Astrocyte of the spinal cord (primary cell): ENCODE measurements around the gene CCDC178.
A peak's percentile ranks its signal among the peaks of the same experiment; 100 is the strongest.

Source experiments
- DNase-seq: peaks from one replicate; pipeline ENCODE4 v3.0.0; 2011; ENCODE audit warnings: low read depth, low spot score
- H3K4me3 ChIP-seq: 2 replicates; pipeline ENCODE4 v1.5.1; 2011; ENCODE audit warnings: low read depth, mild to moderate bottlenecking, low read length, moderate library complexity
- in situ Hi-C: cut with HindIII; loops from 2 replicates; pipeline ENCODE4 v1.10.0; 2017; ENCODE audit warnings: low sequenced_read_pairs
- TF ChIP-seq, protein P1 (sequence below): IDR thresholded peaks from 2 replicates; pipeline ENCODE4 v1.5.1; 2012; ENCODE audit warnings: low read depth, mild to moderate bottlenecking, low read length, inconsistent platforms

Gene CCDC178

DNA sequence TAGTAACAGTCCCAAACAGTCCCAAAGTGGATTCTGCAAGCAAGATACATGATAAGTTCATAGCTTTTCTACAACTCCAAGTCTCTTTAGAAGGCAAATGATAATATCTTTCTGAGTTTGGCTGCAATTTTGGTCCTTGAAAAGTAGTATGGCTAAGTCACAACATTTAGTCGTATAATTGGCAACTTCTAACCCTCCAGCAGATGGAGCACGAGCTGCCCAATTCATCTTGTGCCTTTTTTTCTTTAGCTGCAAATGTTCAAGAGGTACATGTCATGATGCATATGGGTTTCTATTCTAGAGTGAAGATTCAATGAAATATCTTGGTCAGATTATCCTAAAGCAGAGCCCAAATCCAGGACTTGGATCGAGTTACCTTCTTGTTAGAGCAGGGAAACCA is 540.7 kb downstream of the CCDC178 start:
- in situ Hi-C loops: no loop called here
- no peak for DNase-seq
- no peak overlapping the region for H3K4me3 ChIP-seq
- TF ChIP-seq, protein P1, sequence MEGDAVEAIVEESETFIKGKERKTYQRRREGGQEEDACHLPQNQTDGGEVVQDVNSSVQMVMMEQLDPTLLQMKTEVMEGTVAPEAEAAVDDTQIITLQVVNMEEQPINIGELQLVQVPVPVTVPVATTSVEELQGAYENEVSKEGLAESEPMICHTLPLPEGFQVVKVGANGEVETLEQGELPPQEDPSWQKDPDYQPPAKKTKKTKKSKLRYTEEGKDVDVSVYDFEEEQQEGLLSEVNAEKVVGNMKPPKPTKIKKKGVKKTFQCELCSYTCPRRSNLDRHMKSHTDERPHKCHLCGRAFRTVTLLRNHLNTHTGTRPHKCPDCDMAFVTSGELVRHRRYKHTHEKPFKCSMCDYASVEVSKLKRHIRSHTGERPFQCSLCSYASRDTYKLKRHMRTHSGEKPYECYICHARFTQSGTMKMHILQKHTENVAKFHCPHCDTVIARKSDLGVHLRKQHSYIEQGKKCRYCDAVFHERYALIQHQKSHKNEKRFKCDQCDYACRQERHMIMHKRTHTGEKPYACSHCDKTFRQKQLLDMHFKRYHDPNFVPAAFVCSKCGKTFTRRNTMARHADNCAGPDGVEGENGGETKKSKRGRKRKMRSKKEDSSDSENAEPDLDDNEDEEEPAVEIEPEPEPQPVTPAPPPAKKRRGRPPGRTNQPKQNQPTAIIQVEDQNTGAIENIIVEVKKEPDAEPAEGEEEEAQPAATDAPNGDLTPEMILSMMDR: peak; percentile 25

DNA sequence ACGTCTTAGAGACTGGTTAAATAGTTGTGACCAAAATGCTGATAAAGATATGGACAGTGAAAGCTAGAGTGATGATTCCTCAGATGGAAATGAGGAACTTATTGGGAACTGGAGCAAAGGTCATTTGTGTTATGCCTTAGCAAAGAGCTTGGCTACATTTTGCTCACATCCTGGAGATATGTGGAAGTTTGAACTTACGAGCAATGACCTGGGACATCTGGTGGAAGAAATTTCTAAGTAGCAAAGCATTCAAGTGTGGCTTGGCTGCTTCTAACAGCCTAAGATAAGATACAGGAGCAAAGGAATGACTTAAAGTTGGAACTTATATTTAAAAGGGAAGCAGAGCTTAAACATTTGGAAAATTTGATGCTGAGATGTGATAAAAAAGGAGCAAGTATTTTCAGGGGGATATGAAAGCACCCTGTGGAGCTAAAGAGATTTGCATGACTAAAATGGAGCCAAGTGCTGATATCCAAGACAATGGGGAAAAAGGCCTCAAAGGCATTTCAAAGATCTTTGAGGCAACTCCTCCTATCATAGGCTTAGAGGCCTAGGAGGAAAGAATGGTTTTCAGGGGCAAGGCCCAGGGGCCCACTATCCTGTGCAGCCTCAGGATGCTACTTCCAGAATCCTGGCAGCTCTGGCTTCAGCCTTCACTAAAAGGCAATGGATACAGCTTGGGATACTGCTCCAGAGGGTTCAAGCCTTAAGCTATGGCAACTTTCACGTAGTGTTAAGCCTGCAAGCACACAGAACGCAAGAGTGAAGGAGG is 543.6 kb downstream of the CCDC178 start:
- no peak for DNase-seq
- H3K4me3 ChIP-seq: no peak overlapping the region
- in situ Hi-C loops: no loop called here
- TF ChIP-seq, protein P1: no peak

DNA sequence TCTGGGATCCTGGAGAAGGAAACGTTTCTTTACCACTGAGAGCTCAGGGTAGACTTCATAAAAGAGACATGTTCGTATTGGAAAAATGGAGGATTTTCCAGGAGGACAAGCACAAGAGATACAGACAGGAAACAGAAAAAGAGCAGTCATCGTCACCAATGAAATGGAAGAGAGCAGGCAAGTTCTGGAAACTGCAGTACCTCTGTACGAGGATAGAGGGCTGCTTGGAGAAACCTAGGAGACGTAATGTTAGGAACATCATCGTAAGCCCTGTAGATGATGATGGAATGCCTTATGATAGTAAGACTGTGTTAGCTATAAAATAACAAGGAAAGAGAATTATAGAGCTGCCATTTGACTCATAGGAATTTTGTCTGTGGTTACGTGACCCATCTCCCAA is 546.6 kb downstream of the CCDC178 start:
- TF ChIP-seq, protein P1: peak; percentile 24
- DNase-seq: no peak

DNA sequence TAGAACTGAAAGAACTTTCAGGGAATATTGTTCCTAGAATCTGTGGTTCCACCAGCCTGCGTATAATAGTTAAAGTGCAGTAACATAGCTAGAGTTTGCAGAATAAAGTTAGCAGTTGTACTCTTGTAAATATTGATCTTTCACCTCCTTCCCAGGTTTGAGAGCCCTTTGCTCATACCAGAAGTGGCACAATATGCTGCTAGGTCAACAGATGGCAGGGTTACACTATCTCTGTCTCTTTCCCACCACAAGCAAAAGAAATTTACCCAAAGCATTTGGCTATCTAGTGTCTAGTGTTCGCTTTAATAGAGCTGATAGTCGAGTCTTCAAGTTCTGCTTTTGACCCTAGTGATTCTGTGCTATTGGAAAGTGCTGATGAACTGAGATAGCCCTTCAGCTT is 548.7 kb downstream of the CCDC178 start:
- TF ChIP-seq, protein P1: no peak
- H3K4me3 ChIP-seq: no peak overlapping the region
- in situ Hi-C loops: no loop called here
- no peak for DNase-seq

More for the DNA sequence above, 546.6 kb downstream of the CCDC178 start:
- in situ Hi-C loops: no loop called here
- no peak overlapping the region for H3K4me3 ChIP-seq

DNA sequence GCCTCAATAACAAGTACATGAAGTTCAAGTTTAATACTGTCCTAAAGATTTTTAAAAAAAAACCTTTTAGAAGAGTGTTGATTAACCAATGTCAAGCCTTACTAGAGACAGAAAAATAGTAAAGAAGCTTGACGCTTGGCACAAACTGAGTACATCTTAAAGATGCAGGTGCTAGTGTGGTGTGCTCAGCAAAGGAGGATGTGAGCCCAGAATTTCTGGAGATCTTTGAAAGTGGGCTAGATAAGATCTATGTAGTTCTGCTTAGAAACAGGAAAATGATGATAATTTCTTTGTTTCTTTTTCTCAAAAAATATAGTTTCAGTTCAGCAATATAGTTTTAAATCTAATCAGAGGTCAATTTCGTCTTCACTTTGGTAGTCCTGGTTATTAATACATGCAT is 549.4 kb downstream of the CCDC178 start:
- no peak for DNase-seq
- in situ Hi-C loops: no loop called here
- TF ChIP-seq, protein P1: no peak

DNA sequence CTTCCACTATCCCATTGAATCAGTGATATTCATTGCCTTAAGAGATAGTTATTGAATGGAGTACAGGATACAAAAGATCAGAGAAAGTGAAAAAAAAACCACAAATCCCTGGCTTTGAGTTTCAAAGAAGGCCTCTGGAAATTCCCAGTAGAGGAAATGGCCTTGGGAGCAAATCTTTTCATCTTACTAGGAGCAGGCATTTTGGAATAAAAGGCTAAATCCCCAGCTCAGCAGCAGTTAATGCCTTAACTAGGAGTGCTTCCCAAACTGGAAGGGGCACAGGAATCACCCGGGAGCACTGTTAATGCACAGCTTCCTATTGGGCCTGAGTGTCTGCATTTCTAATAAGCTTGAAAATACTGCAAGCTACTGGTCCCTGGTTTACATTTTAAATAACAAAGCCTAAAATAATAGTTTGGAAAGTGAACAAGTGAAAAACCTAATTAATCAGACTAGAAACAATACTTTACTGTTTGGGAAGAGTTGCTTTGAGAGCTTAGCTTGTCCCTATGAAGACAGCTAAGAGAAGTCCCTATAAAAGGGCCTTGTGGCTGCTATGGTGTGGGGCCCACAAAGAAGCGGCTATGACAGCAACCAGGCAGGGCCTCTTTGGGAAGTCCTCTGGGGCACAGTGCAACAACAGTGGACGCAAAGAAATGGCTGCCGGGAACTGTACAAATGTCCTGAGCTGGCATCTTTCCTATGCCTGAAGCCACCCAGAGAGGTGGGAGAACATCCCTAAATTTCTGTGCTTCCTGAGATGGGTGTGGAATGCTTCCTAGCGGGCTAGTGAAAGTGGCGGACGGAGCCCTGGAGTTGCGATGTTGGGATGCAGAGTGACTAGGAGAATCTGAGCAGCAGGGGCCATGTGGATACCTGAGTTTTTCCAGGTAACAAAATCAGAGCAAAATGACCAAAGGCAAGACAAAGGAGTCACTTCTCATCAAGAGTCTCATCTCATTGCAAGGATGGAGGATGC is 550.6 kb downstream of the CCDC178 start:
- TF ChIP-seq, protein P1: no peak
- DNase-seq: no peak
- in situ Hi-C loops: no loop called here
- H3K4me3 ChIP-seq: no peak overlapping the region

More for the DNA sequence above, 549.4 kb downstream of the CCDC178 start:
- H3K4me3 ChIP-seq: no peak overlapping the region
